Natural killer cell (primary cell): Measurements from ENCODE around the gene CDCA7L. TPM values are rescaled to one million over a fixed set of nuclear protein-coding genes. Genes with fewer than 3 reads are reported as not detected.

Experiments
- ATAC-seq, 3 donors: fragments of 150-1000 bp in 2 of 3; fragments of 200-7000 bp in 1 of 3; cut with Tn5 transposase; 1 replicate in 1 of 3; 2 replicates in 2 of 3; pipeline ENCODE4 v1.10.0; 2021; ENCODE audit warnings: mild to moderate bottlenecking in 2 of 3, moderate library complexity in 2 of 3
- DNase-seq, 2 donors: peaks; one replicate each; pipeline versions ENCODE4 v3.0.0 to v3.0.0-alpha.2; 2013 to 2021; ENCODE audit warnings: mixed read lengths in 1 of 2
- H3K27ac ChIP-seq: one replicate; pipeline ENCODE4 v1.5.1; 2013; ENCODE audit warnings: mild to moderate bottlenecking, low read length
- H3K27me3 ChIP-seq: one replicate; pipeline ENCODE4 v1.6.1; 2013; ENCODE audit warnings: low read length; ENCODE audit not compliant: control insufficient read depth, insufficient read depth
- H3K36me3 ChIP-seq: one replicate; pipeline ENCODE4 v1.6.1; 2013; ENCODE audit warnings: low read length; ENCODE audit not compliant: control insufficient read depth, insufficient read depth
- H3K4me1 ChIP-seq: one replicate; pipeline ENCODE4 v1.6.1; 2013; ENCODE audit warnings: low read length; ENCODE audit not compliant: control insufficient read depth, insufficient read depth
- H3K4me3 ChIP-seq: one replicate; pipeline ENCODE4 v1.5.1; 2013; ENCODE audit warnings: low read length
- H3K9me3 ChIP-seq: one replicate; pipeline ENCODE4 v1.6.1; 2013; ENCODE audit warnings: low read length; ENCODE audit not compliant: control insufficient read depth, insufficient read depth
- H3K27ac Mint-ChIP-seq, 2 donors: one replicate each; pipeline ENCODE4 v1.8.0; 2022; ENCODE audit warnings: mild to moderate bottlenecking in 2 of 2, mixed read lengths in 2 of 2, moderate library complexity in 1 of 2
- H3K27me3 Mint-ChIP-seq, 2 donors: one replicate each; pipeline ENCODE4 v1.8.0; 2022; ENCODE audit warnings: low read depth in 2 of 2, mixed read lengths in 2 of 2
- H3K36me3 Mint-ChIP-seq: one replicate; pipeline ENCODE4 v1.8.0; 2022; ENCODE audit warnings: mixed read lengths
- H3K4me1 Mint-ChIP-seq, 2 donors: one replicate each; pipeline ENCODE4 v1.8.0; 2022; ENCODE audit warnings: mixed read lengths in 2 of 2
- H3K4me3 Mint-ChIP-seq: one replicate; pipeline ENCODE4 v1.8.0; 2022; ENCODE audit warnings: mild to moderate bottlenecking, moderate library complexity, mixed read lengths
- H3K9me3 Mint-ChIP-seq, 2 donors: one replicate each; pipeline ENCODE4 v1.8.0; 2022; ENCODE audit warnings: mixed read lengths in 2 of 2
- WGBS: methylation state at CpG from one replicate; pipeline ENCODE4 v1.1.7; 2013; ENCODE audit warnings: missing lambda C conversion rate; ENCODE audit not compliant: insufficient coverage; 5-methylcytosine and 5-hydroxymethylcytosine counted together
- intact Hi-C: fragments of 100-400 bp; cut with micrococcal nuclease; formaldehyde crosslinking; loops from one replicate; pipeline ENCODE4 v1.14.2; 2022
- total RNA-seq, 4 donors: library from RNA; stranded (reverse); fragments of 120-200 nt in 1 of 4; gene quantifications; one replicate each; pipeline versions ENCODE4 v1.2.3 to v1.2.4, GENCODE V29; 2013 to 2022
- TF ChIP-seq, protein P1 (sequence below): fragments of 200-600 bp; IDR thresholded peaks from one replicate; pipeline ENCODE4 v1.8.0; 2022; ENCODE audit warnings: antibody characterized with exemption

Gene CDCA7L
- total RNA-seq, 3 donors from 2014 or later (not counting 1 experiment from before 2014, with no cell fraction given) = 3.1 to 5.0 (median 4.5) TPM

DNA sequence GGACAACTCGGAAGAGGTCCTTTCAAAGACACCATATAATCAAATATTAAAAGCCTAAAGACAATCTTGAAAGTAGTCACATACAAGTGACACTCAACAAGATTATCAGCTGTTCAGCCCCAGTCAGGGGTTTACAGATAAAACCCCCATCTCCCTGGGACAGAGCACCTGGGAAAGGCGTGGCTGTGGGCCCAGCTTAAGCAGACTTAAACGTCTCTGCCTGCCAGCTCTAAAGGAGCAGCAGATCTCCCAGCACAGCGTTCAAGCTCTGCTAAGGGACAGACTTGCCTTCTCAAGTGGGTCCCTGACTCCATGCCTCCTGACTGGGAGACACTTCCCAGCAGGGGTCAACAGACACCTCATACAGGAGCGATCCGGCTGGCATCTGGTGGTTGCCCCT, 18.0 kb downstream of the CDCA7L start:
- H3K27ac Mint-ChIP-seq = no peak overlapping the region

DNA sequence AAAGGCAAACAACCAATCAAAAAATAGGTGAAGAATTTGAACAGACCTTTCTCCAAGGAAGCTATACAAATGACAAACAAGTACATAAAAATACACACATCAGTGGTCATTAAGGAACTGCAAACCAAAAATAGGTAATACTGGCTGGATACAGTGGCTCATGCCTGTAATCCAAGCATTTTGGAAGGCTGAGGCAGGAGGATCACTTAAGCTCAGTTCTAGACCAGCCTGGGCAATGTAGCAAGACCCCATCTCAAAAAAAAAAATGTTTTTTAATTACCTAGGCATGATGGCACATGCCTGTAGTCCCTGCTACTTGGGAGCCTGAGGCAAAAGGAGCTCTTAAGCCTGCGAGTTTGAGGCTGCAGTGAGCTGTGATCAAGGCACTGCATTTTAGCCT, 19.3 kb downstream of the CDCA7L start:
- no peaks in the 10 kb centered on the region for H3K4me1 ChIP-seq
- no peak overlapping the region for H3K27ac ChIP-seq
- H3K4me3 ChIP-seq = no peak overlapping the region
- Mint-ChIP-seq H3K36me3 (peaks cover 12% of the 10 kb centered on the region), H3K27me3 (no peaks in the 10 kb centered on the region), H3K4me3 (no peak overlapping the region), H3K27ac (no peak overlapping the region), H3K4me1 (peaks cover 0 to 5% of the 10 kb centered on the region in 2 donors), H3K9me3 (peaks cover 5 to 7% of the 10 kb centered on the region in 2 donors)
- no peaks in the 10 kb centered on the region for H3K9me3 ChIP-seq
- DNase-seq = no peak
- intact Hi-C loops = no loop called here
- WGBS = 64% methylated on average over 1 of the region's 1 CpG
- H3K27me3 ChIP-seq = no peaks in the 10 kb centered on the region
- no peak for ATAC-seq
- no peaks in the 10 kb centered on the region for H3K36me3 ChIP-seq
- TF ChIP-seq, protein P1, sequence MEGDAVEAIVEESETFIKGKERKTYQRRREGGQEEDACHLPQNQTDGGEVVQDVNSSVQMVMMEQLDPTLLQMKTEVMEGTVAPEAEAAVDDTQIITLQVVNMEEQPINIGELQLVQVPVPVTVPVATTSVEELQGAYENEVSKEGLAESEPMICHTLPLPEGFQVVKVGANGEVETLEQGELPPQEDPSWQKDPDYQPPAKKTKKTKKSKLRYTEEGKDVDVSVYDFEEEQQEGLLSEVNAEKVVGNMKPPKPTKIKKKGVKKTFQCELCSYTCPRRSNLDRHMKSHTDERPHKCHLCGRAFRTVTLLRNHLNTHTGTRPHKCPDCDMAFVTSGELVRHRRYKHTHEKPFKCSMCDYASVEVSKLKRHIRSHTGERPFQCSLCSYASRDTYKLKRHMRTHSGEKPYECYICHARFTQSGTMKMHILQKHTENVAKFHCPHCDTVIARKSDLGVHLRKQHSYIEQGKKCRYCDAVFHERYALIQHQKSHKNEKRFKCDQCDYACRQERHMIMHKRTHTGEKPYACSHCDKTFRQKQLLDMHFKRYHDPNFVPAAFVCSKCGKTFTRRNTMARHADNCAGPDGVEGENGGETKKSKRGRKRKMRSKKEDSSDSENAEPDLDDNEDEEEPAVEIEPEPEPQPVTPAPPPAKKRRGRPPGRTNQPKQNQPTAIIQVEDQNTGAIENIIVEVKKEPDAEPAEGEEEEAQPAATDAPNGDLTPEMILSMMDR = no peak

More for the DNA sequence above, 18.0 kb downstream of the CDCA7L start:
- intact Hi-C loops = no loop called here
- H3K27ac ChIP-seq = no peak overlapping the region
- WGBS = 93% methylated on average over 6 of the region's 6 CpGs
- peaks cover 5 to 7% of the 10 kb centered on the region in 2 donors for H3K9me3 Mint-ChIP-seq
- H3K4me3 Mint-ChIP-seq = no peak overlapping the region
- H3K27me3 ChIP-seq = no peaks in the 10 kb centered on the region
- no peaks in the 10 kb centered on the region for H3K36me3 ChIP-seq
- no peak for DNase-seq
- ATAC-seq = no peak
- no peaks in the 10 kb centered on the region for H3K27me3 Mint-ChIP-seq
- H3K36me3 Mint-ChIP-seq = peaks cover 12% of the 10 kb centered on the region
- TF ChIP-seq, protein P1 = no peak
- no peak overlapping the region for H3K4me3 ChIP-seq
- H3K9me3 ChIP-seq = no peaks in the 10 kb centered on the region
- H3K4me1 ChIP-seq = no peaks in the 10 kb centered on the region
- H3K4me1 Mint-ChIP-seq = peaks cover 0 to 5% of the 10 kb centered on the region in 2 donors

DNA sequence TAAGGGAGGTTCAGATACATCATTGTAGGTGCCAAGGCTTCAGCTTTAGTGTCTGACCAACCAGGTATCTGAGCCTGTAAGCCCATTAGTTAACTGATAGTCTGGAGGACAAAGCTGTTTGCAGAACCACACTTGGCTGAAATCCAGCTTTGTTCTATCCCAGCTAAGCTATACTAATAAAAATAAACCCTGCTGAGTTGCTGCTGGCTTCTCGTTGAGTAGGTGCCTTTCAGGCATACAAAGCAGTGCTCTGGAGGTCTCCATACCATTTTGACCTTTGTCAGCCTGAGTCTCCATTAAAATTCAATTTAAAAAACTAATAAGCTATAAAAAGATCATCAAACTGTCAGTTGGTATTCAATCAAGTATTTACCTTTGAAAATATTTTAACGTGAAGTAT, 22.0 kb downstream of the CDCA7L start:
- Mint-ChIP-seq H3K27me3 (no peaks in the 10 kb centered on the region), H3K9me3 (peaks cover 0 to 2% of the 10 kb centered on the region in 2 donors), H3K4me3 (no peak overlapping the region), H3K4me1 (peaks cover 0 to 4% of the 10 kb centered on the region in 2 donors), H3K36me3 (no peaks in the 10 kb centered on the region), H3K27ac (no peak overlapping the region)
- DNase-seq (no peak), ATAC-seq (no peak)
- TF ChIP-seq, protein P1 = no peak
- H3K4me3 ChIP-seq = no peak overlapping the region
- H3K27me3 ChIP-seq = no peaks in the 10 kb centered on the region
- no peaks in the 10 kb centered on the region for H3K4me1 ChIP-seq
- no peaks in the 10 kb centered on the region for H3K9me3 ChIP-seq
- 67% methylated on average over 1 of the region's 2 CpGs for WGBS
- no peaks in the 10 kb centered on the region for H3K36me3 ChIP-seq
- no peak overlapping the region for H3K27ac ChIP-seq
- intact Hi-C loops = no loop called here

DNA sequence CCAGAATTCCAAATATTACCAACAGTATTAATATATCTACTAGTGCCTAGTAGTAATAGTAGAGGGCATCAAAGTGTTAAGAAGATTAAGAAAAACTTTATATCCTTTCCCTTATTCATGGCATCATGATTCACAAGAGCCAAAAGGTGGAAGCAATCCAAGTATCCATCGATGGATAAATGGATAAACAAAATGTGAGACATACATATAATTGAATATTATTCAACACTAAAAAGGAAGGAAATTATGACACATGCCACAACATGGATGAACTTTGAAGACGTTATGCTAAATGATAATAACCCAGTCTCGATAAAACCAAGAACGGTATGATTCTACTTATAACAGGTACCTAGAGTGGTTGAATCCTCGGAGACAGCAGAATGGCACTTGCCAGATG, 23.1 kb downstream of the CDCA7L start:
- no peak for DNase-seq
- 94% methylated on average over 4 of the region's 5 CpGs for WGBS
- TF ChIP-seq, protein P1 = no peak
- no peak overlapping the region for H3K27ac Mint-ChIP-seq
- no peak overlapping the region for H3K4me3 Mint-ChIP-seq
- intact Hi-C loops = no loop called here
- no peaks in the 10 kb centered on the region for H3K36me3 Mint-ChIP-seq
- no peaks in the 10 kb centered on the region for H3K4me1 Mint-ChIP-seq
- Histone ChIP-seq H3K4me1 (no peaks in the 10 kb centered on the region), H3K4me3 (no peak overlapping the region), H3K27ac (no peak overlapping the region), H3K27me3 (no peaks in the 10 kb centered on the region), H3K9me3 (no peaks in the 10 kb centered on the region), H3K36me3 (no peaks in the 10 kb centered on the region)
- no peaks in the 10 kb centered on the region for H3K27me3 Mint-ChIP-seq
- no peaks in the 10 kb centered on the region for H3K9me3 Mint-ChIP-seq
- no peak for ATAC-seq
